HepG2 (cell line): ENCODE measurements around the gene KDM4B. TPM values are rescaled to one million over a fixed set of nuclear protein-coding genes. Genes with fewer than 3 reads are reported as not detected.
A peak's percentile ranks its signal among the peaks of the same experiment; 100 is the strongest.

Source experiments
- ARID4A ChIP-seq: sonication (generic); formaldehyde crosslinking; IDR thresholded peaks from 2 replicates; pipeline ENCODE4 v1.5.0; 2020; ENCODE audit warnings: mild to moderate bottlenecking, missing genetic modification reagents, borderline replicate concordance
- IKZF4 ChIP-seq: sonication (generic); formaldehyde crosslinking; IDR thresholded peaks from 2 replicates; pipeline ENCODE4 v1.5.1; 2020; ENCODE audit warnings: borderline replicate concordance, mild to moderate bottlenecking, low read depth, missing genetic modification reagents; ENCODE audit errors: not compliant biosample characterization
- NRL ChIP-seq: sonication (generic); formaldehyde crosslinking; IDR thresholded peaks from 2 replicates; pipeline ENCODE4 v1.5.0; 2020; ENCODE audit warnings: missing genetic modification reagents, mild to moderate bottlenecking, moderate library complexity, borderline replicate concordance
- PCBP2 ChIP-seq: fragments of 200-400 bp; formaldehyde crosslinking; optimal IDR thresholded peaks from 2 replicates; pipeline ENCODE3; 2018; ENCODE audit warnings: low read length, low read depth; ENCODE audit not compliant: poor library complexity, severe bottlenecking
- RFXANK ChIP-seq: IDR thresholded peaks from 2 replicates; pipeline ENCODE4 v1.6.1; 2016
- SKIL ChIP-seq: sonication (generic); formaldehyde crosslinking; IDR thresholded peaks from 2 replicates; pipeline ENCODE4 v1.8.0; 2022; ENCODE audit warnings: missing genetic modification reagents, mild to moderate bottlenecking, moderate library complexity, borderline replicate concordance
- SRSF9 ChIP-seq: fragments of 200-400 bp; formaldehyde crosslinking; IDR thresholded peaks from 2 replicates; pipeline ENCODE4 v1.6.1; 2018; ENCODE audit warnings: borderline replicate concordance, mild to moderate bottlenecking, low read depth, low read length; ENCODE audit not compliant: insufficient read depth, poor library complexity, severe bottlenecking
- ZBTB1 ChIP-seq: sonication (generic); formaldehyde crosslinking; IDR thresholded peaks from 2 replicates; pipeline ENCODE4 v1.4.0; 2020; ENCODE audit warnings: missing genetic modification reagents, borderline replicate concordance
- ZEB1 ChIP-seq: IDR thresholded peaks from 2 replicates; pipeline ENCODE4 v1.6.1; 2012; ENCODE audit warnings: mild to moderate bottlenecking, low read depth, inconsistent platforms; ENCODE audit not compliant: insufficient replicate concordance
- ZNF205 ChIP-seq: IDR thresholded peaks from 2 replicates; pipeline ENCODE4 v1.6.1; 2018; ENCODE audit warnings: missing biosample characterization, missing genetic modification reagents
- ZNF235 ChIP-seq: sonication (generic); formaldehyde crosslinking; IDR thresholded peaks from 2 replicates; pipeline ENCODE4 v1.8.1; 2023; ENCODE audit warnings: mild to moderate bottlenecking, missing genetic modification reagents, borderline replicate concordance
- ZNF350 ChIP-seq: sonication (generic); formaldehyde crosslinking; IDR thresholded peaks from 2 replicates; pipeline ENCODE4 v1.4.0; 2020; ENCODE audit warnings: mild to moderate bottlenecking, low read depth, missing genetic modification reagents, borderline replicate concordance
- ZNF547 ChIP-seq: sonication (generic); formaldehyde crosslinking; IDR thresholded peaks from 2 replicates; pipeline ENCODE4 v1.5.1; 2020; ENCODE audit warnings: mild to moderate bottlenecking, missing genetic modification reagents
- polyA plus RNA-seq, 8 experiments: library from polyadenylated mRNA; depleted of rRNA in 3 of 8; stranded (reverse) in 7 of 8; unstranded in 1 of 8; fragments of >200 nt; fragmentation: Illumina TruSeq in 4 of 8; extraction: Trizol in 4 of 8; gene quantifications; 2 replicates each; pipeline versions ENCODE4 v1.2.1 to v1.2.3, GENCODE V29; 2011 to 2016; ENCODE audit warnings: low read depth in 4 of 8, missing spikeins in 1 of 8, mixed read lengths in 1 of 8; ENCODE audit not compliant: insufficient read depth in 1 of 8
- total RNA-seq, 5 experiments: library from RNA; depleted of rRNA; stranded (reverse); fragments of >200 nt; fragmentation: Illumina TruSeq; extraction: Trizol; gene quantifications; 2 replicates each; pipeline ENCODE4 v1.2.3, GENCODE V29; 2016; ENCODE audit warnings: low read depth in 1 of 5
- TF ChIP-seq, protein P1 (sequence below): IDR thresholded peaks from 2 replicates; pipeline ENCODE4 v1.6.1; 2012; ENCODE audit warnings: inconsistent platforms
- TF ChIP-seq, protein P2 (sequence below): sonication (generic); formaldehyde crosslinking; IDR thresholded peaks from 2 replicates; pipeline ENCODE4 v1.4.0; 2020; ENCODE audit warnings: missing genetic modification reagents
- TF ChIP-seq, protein P3 (sequence below): sonication (generic); formaldehyde crosslinking; IDR thresholded peaks from 2 replicates; pipeline ENCODE4 v1.5.0; 2020; ENCODE audit warnings: missing genetic modification reagents
- TF ChIP-seq, protein P4 (sequence below): sonication (generic); formaldehyde crosslinking; IDR thresholded peaks from 2 replicates; pipeline ENCODE4 v1.4.0; 2020; ENCODE audit warnings: mild to moderate bottlenecking, low read depth, missing genetic modification reagents

Gene KDM4B
- total and polyA plus RNA-seq, 2 of the 13 experiments (the other 11 are each of a cell fraction or from before 2014, with no cell fraction given): 4.9 to 14.6 TPM

DNA sequence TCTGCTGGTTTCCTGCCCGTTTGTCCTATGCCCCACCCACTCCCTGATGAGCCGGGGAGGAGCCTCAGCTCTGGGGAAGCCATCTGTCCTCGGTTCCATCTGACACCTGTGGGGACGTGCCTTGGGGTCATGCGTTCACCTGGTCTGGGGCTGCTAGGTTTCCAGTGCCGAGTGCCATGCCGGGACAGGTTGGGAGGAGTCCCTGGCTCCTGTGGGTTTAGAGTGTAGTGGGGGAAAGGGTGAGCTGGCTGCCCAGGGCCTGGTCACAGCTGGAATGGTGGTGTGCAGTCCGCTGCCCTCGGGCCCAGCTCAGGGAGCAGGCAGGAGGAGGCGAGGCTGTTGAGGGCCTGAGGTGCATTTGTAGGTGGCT lies 2.5 kb downstream of the KDM4B start (continued):
- TF ChIP-seq ARID4A (CRISPR knock-in tag): peak; percentile 82
- TF ChIP-seq ZNF205 (CRISPR knock-in tag): no peak
- TF ChIP-seq, protein P1, sequence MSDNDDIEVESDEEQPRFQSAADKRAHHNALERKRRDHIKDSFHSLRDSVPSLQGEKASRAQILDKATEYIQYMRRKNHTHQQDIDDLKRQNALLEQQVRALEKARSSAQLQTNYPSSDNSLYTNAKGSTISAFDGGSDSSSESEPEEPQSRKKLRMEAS: peak; percentile 45
- TF ChIP-seq ZBTB1: no peak
- TF ChIP-seq SRSF9: no peak
- TF ChIP-seq PCBP2: no peak
- peak; percentile 48; the same call in 1 of the 2 replicates for TF ChIP-seq NRL
- peak; percentile 80 for TF ChIP-seq ZEB1
- TF ChIP-seq, protein P2, sequence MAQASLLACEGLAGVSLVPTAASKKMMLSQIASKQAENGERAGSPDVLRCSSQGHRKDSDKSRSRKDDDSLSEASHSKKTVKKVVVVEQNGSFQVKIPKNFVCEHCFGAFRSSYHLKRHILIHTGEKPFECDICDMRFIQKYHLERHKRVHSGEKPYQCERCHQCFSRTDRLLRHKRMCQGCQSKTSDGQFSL: 0 out of 2 replicates have a peak, but pooled peaks have one; percentile 0
- no peak for TF ChIP-seq IKZF4 (CRISPR knock-in tag)
- 0 out of 2 replicates have a peak, but pooled peaks have one; percentile 69 for TF ChIP-seq ZNF235 (CRISPR knock-in tag)
- TF ChIP-seq ZNF547 (CRISPR knock-in tag): peak; percentile 11; the same call in 1 of the 2 replicates
- TF ChIP-seq, protein P3, sequence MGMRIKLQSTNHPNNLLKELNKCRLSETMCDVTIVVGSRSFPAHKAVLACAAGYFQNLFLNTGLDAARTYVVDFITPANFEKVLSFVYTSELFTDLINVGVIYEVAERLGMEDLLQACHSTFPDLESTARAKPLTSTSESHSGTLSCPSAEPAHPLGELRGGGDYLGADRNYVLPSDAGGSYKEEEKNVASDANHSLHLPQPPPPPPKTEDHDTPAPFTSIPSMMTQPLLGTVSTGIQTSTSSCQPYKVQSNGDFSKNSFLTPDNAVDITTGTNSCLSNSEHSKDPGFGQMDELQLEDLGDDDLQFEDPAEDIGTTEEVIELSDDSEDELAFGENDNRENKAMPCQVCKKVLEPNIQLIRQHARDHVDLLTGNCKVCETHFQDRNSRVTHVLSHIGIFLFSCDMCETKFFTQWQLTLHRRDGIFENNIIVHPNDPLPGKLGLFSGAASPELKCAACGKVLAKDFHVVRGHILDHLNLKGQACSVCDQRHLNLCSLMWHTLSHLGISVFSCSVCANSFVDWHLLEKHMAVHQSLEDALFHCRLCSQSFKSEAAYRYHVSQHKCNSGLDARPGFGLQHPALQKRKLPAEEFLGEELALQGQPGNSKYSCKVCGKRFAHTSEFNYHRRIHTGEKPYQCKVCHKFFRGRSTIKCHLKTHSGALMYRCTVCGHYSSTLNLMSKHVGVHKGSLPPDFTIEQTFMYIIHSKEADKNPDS (CRISPR knock-in tag): 0 out of 2 replicates have a peak, but pooled peaks have one; percentile 49
- TF ChIP-seq, protein P4, sequence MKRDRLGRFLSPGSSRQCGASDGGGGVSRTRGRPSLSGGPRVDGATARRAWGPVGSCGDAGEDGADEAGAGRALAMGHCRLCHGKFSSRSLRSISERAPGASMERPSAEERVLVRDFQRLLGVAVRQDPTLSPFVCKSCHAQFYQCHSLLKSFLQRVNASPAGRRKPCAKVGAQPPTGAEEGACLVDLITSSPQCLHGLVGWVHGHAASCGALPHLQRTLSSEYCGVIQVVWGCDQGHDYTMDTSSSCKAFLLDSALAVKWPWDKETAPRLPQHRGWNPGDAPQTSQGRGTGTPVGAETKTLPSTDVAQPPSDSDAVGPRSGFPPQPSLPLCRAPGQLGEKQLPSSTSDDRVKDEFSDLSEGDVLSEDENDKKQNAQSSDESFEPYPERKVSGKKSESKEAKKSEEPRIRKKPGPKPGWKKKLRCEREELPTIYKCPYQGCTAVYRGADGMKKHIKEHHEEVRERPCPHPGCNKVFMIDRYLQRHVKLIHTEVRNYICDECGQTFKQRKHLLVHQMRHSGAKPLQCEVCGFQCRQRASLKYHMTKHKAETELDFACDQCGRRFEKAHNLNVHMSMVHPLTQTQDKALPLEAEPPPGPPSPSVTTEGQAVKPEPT: 0 out of 2 replicates have a peak, but pooled peaks have one; percentile 13
- TF ChIP-seq RFXANK (CRISPR knock-in tag): no peak
- peak; percentile 52; the same call in 1 of the 2 replicates for TF ChIP-seq ZNF350 (CRISPR knock-in tag)
- 0 out of 2 replicates have a peak, but pooled peaks have one; percentile 30 for TF ChIP-seq SKIL (CRISPR knock-in tag)
